Stimulated activated naive CD8-positive, alpha-beta T cell treated with anti-CD3 and anti-CD28 coated beads, Interleukin-15, Interleukin-2, amounts not matched to agents 100 U/mL and 50 U/mL, for 24 hours (primary cell): ENCODE data around the gene PTGFRN.
"Not testable (repeated sequence)": the region's sequence is repeated elsewhere in the genome, so short reads cannot be mapped to it uniquely, and the experiment has no call there.

Experiments
- ATAC-seq: fragments of 150-1000 bp; cut with Tn5 transposase; one replicate; pipeline ENCODE4 v1.10.0; 2021
- DNase-seq: peaks from one replicate; pipeline ENCODE4 v3.0.0; 2021

PTGFRN gene

GRCh38 chr1:116909512-116910378 is at the start of gene PTGFRN:
Gene PTGFRN (plus strand): TSS chr1:116909916. CDS start chr1:116910204, 288 bp downstream.
- DNase-seq (peak; percentile 43), ATAC-seq (peak; percentile 56)

DNA sequence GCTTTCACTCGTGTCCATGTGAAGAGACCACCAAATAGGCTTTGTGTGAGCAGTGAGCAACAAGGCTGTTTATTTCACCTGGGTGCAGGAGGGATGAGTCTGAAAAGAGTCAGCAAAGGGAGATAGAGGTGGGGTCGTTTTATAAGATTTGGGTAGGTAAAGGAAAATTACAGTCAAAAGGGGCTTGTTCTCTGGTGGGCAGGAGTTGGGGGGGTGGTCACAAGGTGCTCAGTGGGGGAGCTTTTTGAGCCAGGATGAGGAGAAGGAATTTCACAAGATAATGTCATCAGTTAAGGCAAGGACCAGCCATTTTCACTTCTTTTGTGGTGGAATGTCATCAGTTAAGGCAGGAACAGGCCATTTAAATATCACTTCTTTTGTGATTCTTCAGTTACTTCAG is 49.5 kb upstream of the PTGFRN start:
- not testable (repeated sequence) for ATAC-seq, DNase-seq

DNA sequence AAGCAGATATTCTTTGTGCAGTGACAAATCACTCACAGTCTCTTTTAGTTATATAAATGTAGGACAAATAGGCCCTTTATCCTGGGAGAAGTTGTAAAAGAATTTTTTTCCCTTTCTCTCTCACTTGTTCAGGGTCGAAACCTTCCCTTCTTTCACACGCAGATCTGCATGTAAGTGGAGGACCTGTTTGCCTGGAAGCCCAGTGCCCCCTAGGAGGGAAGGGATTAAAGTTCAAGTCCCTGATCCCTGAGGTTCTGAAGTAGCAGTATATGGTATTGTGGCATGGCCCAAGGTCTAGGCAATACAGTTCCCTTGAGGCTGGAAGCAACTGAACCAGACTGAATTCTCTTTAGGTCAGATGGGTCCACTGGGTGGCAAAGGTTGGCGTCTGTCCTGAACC is 48.6 kb upstream of the PTGFRN start:
- DNase-seq (no peak), ATAC-seq (no peak)

DNA sequence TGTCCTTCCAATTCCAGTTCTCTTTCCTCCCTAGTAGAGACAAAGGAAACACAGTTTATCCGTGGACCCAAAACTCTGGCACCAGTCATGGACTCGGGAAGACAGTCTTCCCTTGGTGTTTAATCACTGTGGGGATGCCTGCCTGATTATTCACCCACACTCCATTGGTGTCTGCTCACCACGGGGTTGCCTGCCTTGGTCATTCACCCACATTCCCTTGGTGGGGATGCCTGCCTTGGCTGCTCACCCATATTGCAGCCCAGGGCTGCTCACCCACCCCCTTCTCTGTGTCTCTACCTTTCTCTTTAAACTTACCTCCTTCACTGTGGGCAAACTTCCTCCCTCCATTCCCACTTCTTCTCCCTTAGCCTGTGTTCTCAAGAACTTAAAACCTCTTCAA is 46.7 kb upstream of the PTGFRN start:
- DNase-seq, ATAC-seq: not testable (repeated sequence)

DNA sequence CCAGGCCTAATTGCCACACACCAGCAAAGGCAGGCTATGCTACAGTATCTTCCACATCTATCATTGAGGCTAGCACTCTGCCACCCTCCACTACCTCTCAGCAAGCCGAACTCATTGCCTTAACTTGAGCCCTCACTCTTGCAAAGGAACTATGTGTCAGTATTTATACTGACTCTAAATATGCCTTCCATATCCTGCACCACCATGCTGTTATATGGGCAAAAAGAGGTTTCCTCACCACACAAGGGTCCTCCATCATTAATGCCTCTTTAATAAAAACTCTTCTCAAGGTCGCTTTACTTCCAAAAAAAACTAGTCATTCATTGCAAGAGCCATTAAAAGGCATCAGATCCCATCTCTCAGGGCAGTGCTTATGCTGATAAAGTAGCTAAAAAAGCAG is 43.2 kb upstream of the PTGFRN start:
- DNase-seq, ATAC-seq: not testable (repeated sequence)

DNA sequence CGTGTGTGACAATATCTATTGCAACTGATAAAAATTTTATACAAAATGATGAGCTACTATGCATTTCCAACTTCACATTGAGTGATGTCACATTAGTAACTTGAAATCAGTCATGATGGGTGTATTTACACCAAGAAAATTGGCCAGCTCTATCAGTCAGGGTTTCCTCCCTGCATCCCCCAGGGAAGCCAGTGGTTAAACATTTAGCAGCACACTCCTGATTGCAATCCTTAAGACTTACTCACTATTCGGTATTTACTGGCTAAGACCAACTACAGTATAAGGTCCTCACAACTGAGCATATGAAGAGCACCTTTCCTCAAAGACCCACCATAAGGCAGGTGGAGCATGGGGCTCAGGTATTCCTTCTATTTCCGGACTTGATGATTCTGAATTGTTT is 41.3 kb upstream of the PTGFRN start:
- ATAC-seq (no peak), DNase-seq (no peak)

- DNase-seq = no peak
- ATAC-seq = no peak
Measured at GRCh38 chr1:116869611-116870010, 40.1 kb upstream of the PTGFRN start.

DNA sequence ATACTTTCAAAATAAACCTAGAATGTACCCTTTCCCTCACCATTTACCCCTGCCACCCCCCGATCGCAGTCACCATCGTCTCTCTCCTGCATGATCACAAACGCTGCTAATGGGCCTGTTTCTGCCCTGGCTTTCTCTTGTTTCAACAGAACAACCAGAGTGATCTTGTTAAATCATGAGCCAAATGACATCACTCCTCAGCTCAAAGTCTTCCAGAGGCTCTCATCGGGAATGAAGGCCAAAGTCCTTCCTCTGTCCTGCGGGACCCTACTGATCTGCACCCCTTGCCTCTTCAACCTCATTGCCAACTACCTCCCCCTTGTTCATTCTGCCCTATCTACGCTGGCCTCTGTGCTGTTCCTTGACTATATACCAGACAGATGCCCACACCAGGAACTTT is 39.4 kb upstream of the PTGFRN start:
- DNase-seq (no peak), ATAC-seq (no peak)

GRCh38 chr1:116871779-116872146 is 38.0 kb upstream of the PTGFRN start:
- ATAC-seq (no peak), DNase-seq (no peak)

GRCh38 chr1:116873680-116874271 is 35.9 kb upstream of the PTGFRN start:
- DNase-seq (peak; percentile 33), ATAC-seq (peak; percentile 58)

- peak; percentile 7 for ATAC-seq
- no peak for DNase-seq
Measured at GRCh38 chr1:116874733-116875249, 34.9 kb upstream of the PTGFRN start.

GRCh38 chr1:116875391-116875790 is 34.3 kb upstream of the PTGFRN start:
- ATAC-seq (no peak), DNase-seq (no peak)

DNA sequence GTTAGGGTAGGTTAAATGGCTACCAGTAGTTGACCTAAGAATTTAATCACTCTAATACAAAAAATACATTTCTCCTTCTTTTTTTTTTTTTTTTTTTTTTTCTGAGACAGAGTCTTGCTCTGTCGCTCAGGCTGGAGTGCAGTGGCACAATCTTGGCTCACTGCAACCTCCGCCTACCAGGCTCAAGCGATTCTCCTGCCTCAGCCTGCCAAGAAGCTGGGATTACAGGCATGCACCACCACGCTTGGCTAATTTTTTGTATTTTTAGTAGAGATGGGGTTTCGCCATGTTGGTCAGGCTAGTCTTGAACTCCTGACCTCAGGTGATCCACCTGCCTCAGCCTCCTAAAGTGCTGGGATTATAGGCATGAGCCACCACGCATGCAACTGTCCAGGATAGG is 33.8 kb upstream of the PTGFRN start:
- DNase-seq, ATAC-seq: not testable (repeated sequence)

- no peak for DNase-seq
- no peak for ATAC-seq
Measured at GRCh38 chr1:116877141-116877818, 32.4 kb upstream of the PTGFRN start.

DNA sequence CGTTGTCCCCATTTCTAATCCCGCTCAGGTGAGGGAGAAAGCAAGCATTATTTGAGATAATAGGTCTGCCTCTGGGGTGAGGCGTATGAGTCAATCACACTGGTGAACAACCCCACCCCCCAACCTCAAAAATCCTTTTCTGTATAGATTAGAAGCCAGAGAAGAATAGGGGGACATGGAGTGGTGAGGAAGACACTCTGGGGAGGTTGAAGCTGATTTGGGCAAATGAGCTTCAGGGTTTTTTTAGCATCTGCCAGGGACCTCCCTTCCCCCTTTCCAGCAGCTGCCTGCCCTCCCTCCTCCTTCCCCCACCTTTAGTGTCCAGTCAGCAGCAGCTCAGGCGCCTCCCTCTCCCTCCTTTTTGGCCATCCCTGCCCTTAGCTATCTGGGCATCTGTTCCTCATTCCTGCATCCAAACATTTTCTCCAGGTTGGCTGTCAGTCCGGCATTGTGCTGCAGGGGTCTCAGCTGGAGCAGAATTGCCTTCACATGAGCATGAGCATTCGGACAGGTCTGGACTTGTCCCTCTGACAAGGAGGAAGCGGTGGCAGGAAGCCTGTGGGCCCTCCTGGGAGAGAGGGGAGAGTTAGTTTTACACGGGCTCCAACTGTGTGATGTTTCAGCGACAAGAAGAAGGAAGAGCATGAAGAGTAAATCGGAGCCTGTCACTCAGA is 30.8 kb upstream of the PTGFRN start:
- peak; percentile 15 for DNase-seq

DNA sequence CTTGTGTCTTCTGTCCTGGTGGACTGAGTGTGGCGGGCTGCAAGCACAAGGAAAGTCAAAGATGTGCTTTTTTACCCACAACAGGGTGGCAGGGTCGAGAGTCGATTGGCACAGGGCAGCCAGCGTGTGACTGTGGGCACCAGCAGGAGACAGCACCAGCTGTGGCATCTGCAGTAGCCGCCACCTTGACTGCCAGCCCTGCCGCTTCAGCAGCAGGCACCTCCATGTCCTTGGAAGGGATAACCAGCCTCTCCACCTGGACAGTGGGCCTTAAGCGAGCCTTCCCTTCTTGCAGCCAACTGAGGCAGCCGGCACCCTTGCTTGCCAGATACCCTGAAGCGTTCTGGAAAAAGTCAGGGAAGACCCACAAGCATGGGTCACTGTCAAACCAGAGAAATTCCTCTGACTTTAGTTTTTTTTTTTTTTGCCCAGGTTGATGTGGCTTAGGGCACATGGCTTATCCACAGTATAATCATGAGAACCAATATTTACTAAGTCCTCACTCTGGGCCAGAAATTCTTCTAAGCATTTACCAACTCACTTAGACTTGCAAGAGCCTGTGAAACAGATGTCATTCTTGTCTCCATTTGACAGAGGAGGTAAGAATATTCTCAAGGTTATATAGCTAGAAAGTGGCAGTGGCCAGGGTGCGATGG is 30.1 kb upstream of the PTGFRN start:
- ATAC-seq = no peak
- DNase-seq = no peak

More for the DNA sequence above, 30.8 kb upstream of the PTGFRN start:
- ATAC-seq = no peak

GRCh38 chr1:116880917-116881316 is 28.8 kb upstream of the PTGFRN start:
- DNase-seq (no peak), ATAC-seq (no peak)

DNA sequence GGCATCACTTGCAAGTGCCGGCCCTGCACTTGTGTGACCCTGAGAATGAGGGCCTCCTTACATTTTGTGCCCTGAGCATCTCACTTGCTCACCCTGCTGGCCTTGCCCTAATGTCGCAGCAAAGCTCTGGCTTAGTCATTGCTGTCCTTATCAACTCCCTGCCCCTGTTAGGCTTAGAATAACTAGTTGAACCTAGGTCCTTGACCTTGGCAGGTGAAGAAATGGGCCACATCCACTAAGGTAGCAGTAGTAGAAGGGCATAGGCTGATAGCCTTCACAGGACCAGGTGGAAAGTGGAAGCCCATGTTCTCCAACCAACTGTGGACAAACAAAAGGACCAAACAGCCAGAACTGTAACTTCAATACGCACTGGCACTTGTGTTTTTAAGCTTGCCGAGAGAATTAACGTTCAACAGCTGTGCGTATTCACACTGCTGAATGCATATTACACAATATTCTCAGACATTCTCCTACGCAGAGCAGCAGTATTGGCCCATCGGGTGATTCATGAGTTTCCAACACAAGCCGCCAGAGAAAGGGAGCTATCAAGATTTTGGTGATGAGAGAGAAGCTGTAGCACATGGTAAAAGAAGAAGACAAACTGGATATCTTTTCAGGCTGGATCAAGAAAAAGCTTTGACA is 27.7 kb upstream of the PTGFRN start:
- ATAC-seq = peak; percentile 60

GRCh38 chr1:116882866-116883265 is 26.9 kb upstream of the PTGFRN start:
- DNase-seq (no peak), ATAC-seq (no peak)

More for the DNA sequence above, 27.7 kb upstream of the PTGFRN start:
- DNase-seq = peak; percentile 41

- DNase-seq (no peak), ATAC-seq (no peak)
Measured at GRCh38 chr1:116886291-116886878, 23.3 kb upstream of the PTGFRN start.

GRCh38 chr1:116887212-116887611 is 22.5 kb upstream of the PTGFRN start:
- ATAC-seq = no peak

More at GRCh38 chr1:116887212-116887611, 22.5 kb upstream of the PTGFRN start:
- DNase-seq = no peak
